GM12878 (cell line): Measurements from ENCODE around the gene NEU1. TPM values are rescaled to one million over a fixed set of nuclear protein-coding genes. Genes with fewer than 3 reads are reported as not detected.
"Not testable (repeated sequence)": the region's sequence is repeated elsewhere in the genome, so short reads cannot be mapped to it uniquely, and the experiment has no call there.

Source experiments
- ATAC-seq: fragments of 200-7000 bp; cut with Tn5 transposase; 3 replicates; pipeline ENCODE4 v1.9.1; 2020; ENCODE audit warnings: mild to moderate bottlenecking, moderate library complexity
- BruUV-seq: library from RNA; stranded (reverse); fragments of 400-500 nt; replicated peaks from 2 replicates; lab custom pipeline; 2021; lab: Mats Ljungman, UMichigan
- CTCF ChIA-PET: fragments of 300-600 bp; sonication (Branson Sonifier 250); formaldehyde crosslinking; extraction: SDS; loops from one replicate; lab custom pipeline; 2021; ENCODE audit warnings: inconsistent platforms; lab: Yijun Ruan, JAX
- POLR2A ChIA-PET: fragments of 350-600 bp; formaldehyde crosslinking; extraction: SDS; loops from one replicate; lab custom pipeline; 2021; ENCODE audit warnings: inconsistent platforms; lab: Charles Lee
- RAD21 ChIA-PET: fragments of 300-600 bp; sonication (Branson Sonifier 250); formaldehyde crosslinking; loops from one replicate; lab custom pipeline; 2023; ENCODE audit warnings: antibody characterized with exemption; ENCODE audit not compliant: unreplicated experiment; lab: Charles Lee
- SMC1A ChIA-PET: fragments of 300-600 bp; sonication (Branson Sonifier 250); formaldehyde crosslinking; loops from one replicate; lab custom pipeline; 2023; ENCODE audit not compliant: unreplicated experiment, uncharacterized antibody; lab: Charles Lee
- DNase-seq: peaks from one replicate; pipeline ENCODE4 v3.0.0-alpha.2; 2011; ENCODE audit warnings: low read depth, low spot score
- FAIRE-seq: peaks from 3 replicates; lab custom pipeline; 2011; peaks lifted over from hg19 to GRCh38; lab: Jason Lieb, UNC
- H2AFZ ChIP-seq: 2 replicates; pipeline ENCODE4 v1.6.0; 2011; ENCODE audit warnings: low read depth, low read length, control low read depth; ENCODE audit not compliant: control insufficient read depth
- H3K27ac ChIP-seq: 2 replicates; pipeline ENCODE4 v1.5.1; 2011; ENCODE audit warnings: control low read depth; ENCODE audit not compliant: control insufficient read depth, insufficient read depth
- H3K27me3 ChIP-seq, 2 experiments: replicated peaks in 1 of 2; 2 replicates each; pipeline versions ENCODE4 v1.6.0 to v1.6.1; 2011; ENCODE audit warnings: low read length in 1 of 2; ENCODE audit not compliant: control insufficient read depth in 2 of 2, insufficient read depth in 2 of 2
- H3K36me3 ChIP-seq, 2 experiments: 2 replicates each; pipeline ENCODE4 v1.5.1; 2011; ENCODE audit warnings: low read length in 1 of 2; ENCODE audit not compliant: control insufficient read depth in 2 of 2, insufficient read depth in 2 of 2
- H3K4me1 ChIP-seq: 2 replicates; pipeline ENCODE4 v1.6.1; 2011; ENCODE audit warnings: mild to moderate bottlenecking, low read length, moderate library complexity, mixed read lengths; ENCODE audit not compliant: control insufficient read depth, insufficient read depth
- H3K4me2 ChIP-seq: 2 replicates; pipeline ENCODE4 v1.6.0; 2011; ENCODE audit warnings: control low read depth; ENCODE audit not compliant: control insufficient read depth, insufficient read depth
- H3K4me3 ChIP-seq: fragments of 200-600 bp; sonication (generic); 2 replicates; pipeline ENCODE4 v1.5.1; 2016
- H3K79me2 ChIP-seq: 2 replicates; pipeline ENCODE4 v1.6.0; 2011; ENCODE audit warnings: low read length; ENCODE audit not compliant: control insufficient read depth, insufficient read depth
- H3K9ac ChIP-seq: 2 replicates; pipeline ENCODE4 v1.8.0; 2011; ENCODE audit warnings: low read length, control low read depth, mixed read lengths; ENCODE audit not compliant: control insufficient read depth, insufficient read depth
- H3K9me3 ChIP-seq: replicated peaks from 3 replicates; pipeline ENCODE4 v1.5.1; 2011; ENCODE audit warnings: mild to moderate bottlenecking, low read length; ENCODE audit not compliant: control insufficient read depth, insufficient read depth
- H4K20me1 ChIP-seq: 2 replicates; pipeline ENCODE4 v1.6.0; 2011; ENCODE audit not compliant: control insufficient read depth, insufficient read depth
- ATF7 ChIP-seq: fragments of 450-650 bp; IDR thresholded peaks from 2 replicates; pipeline ENCODE4 v1.6.1; 2016; ENCODE audit warnings: low read depth, mild to moderate bottlenecking
- ETV6 ChIP-seq, 2 experiments: fragments of 450-650 bp in 1 of 2; IDR thresholded peaks in 1 of 2; conservative IDR thresholded peaks in 1 of 2; 2 replicates each; pipeline ENCODE4 v1.6.1; 2014; ENCODE audit warnings: antibody characterized with exemption in 1 of 2, borderline replicate concordance in 1 of 2, low read depth in 1 of 2, mild to moderate bottlenecking in 1 of 2, moderate library complexity in 1 of 2
- RAD21 ChIP-seq: IDR thresholded peaks from 2 replicates; pipeline ENCODE4 v1.6.1; 2011; ENCODE audit warnings: mild to moderate bottlenecking, low read depth, low read length, moderate library complexity; ENCODE audit not compliant: insufficient read depth
- WGBS: methylation state at CpG from one replicate; pipeline ENCODE4 v1.1.6; 2016; ENCODE audit warnings: low lambda C conversion rate; ENCODE audit not compliant: insufficient replicate concordance, insufficient coverage; ENCODE audit errors: missing lambda C conversion rate; 5-methylcytosine and 5-hydroxymethylcytosine counted together
- in situ Hi-C: fragments of 300-500 bp; cut with MboI; formaldehyde crosslinking; loops from 9 replicates; pipeline ENCODE4 v1.14.3; 2018; ENCODE audit warnings: mixed read lengths
- intact Hi-C: fragments of 100-400 bp; cut with micrococcal nuclease; formaldehyde crosslinking; loops from one replicate; pipeline ENCODE4 v1.14.2; 2022; ENCODE audit not compliant: unreplicated experiment
- polyA plus RNA-seq, 11 experiments: library from polyadenylated mRNA; depleted of rRNA in 4 of 11; unstranded in 6 of 11; stranded (reverse) in 5 of 11; fragments of >200 nt; fragmentation: Nextera tagmentation in 4 of 11; fragmentation: Illumina TruSeq in 1 of 11; extraction: Ambion mirVana in 4 of 11; extraction: Trizol in 1 of 11; gene quantifications; 1 replicate in 1 of 11; 2 replicates in 10 of 11; pipeline versions ENCODE4 v1.2.1 to v1.2.3, GENCODE V29; 2011 to 2016; ENCODE audit warnings: inconsistent platforms in 2 of 11, missing spikeins in 2 of 11, low read depth in 1 of 11
- total RNA-seq, 4 experiments: library from RNA; depleted of rRNA in 3 of 4; stranded (reverse); fragments of >200 nt in 3 of 4; fragmentation: Illumina TruSeq in 1 of 4; extraction: Trizol in 1 of 4; gene quantifications; 2 replicates each; pipeline versions ENCODE4 v1.2.1 to v1.2.3, GENCODE V29; 2013 to 2021
- TF ChIP-seq, protein P1 (sequence below): fragments of 450-650 bp; IDR thresholded peaks from 2 replicates; pipeline ENCODE4 v1.6.1; 2016; ENCODE audit warnings: mild to moderate bottlenecking
- TF ChIP-seq, protein P2 (sequence below), 3 experiments: IDR thresholded peaks in 2 of 3; conservative IDR thresholded peaks in 1 of 3; 2 replicates each; pipeline ENCODE4 v1.5.1; 2011; ENCODE audit warnings: low read depth in 3 of 3, low read length in 3 of 3, mild to moderate bottlenecking in 3 of 3, control low read depth in 2 of 3, moderate library complexity in 2 of 3, inconsistent platforms in 1 of 3, mixed read lengths in 1 of 3; ENCODE audit not compliant: control insufficient read depth in 2 of 3, insufficient read depth in 1 of 3; ENCODE audit errors: extremely low read depth in 1 of 3

NEU1 gene
- total and polyA plus RNA-seq, 10 of the 15 experiments (the other 5 are each of a cell fraction or from before 2014, with no cell fraction given), result 7.2 to 26.9 (median 21.6) TPM

DNA sequence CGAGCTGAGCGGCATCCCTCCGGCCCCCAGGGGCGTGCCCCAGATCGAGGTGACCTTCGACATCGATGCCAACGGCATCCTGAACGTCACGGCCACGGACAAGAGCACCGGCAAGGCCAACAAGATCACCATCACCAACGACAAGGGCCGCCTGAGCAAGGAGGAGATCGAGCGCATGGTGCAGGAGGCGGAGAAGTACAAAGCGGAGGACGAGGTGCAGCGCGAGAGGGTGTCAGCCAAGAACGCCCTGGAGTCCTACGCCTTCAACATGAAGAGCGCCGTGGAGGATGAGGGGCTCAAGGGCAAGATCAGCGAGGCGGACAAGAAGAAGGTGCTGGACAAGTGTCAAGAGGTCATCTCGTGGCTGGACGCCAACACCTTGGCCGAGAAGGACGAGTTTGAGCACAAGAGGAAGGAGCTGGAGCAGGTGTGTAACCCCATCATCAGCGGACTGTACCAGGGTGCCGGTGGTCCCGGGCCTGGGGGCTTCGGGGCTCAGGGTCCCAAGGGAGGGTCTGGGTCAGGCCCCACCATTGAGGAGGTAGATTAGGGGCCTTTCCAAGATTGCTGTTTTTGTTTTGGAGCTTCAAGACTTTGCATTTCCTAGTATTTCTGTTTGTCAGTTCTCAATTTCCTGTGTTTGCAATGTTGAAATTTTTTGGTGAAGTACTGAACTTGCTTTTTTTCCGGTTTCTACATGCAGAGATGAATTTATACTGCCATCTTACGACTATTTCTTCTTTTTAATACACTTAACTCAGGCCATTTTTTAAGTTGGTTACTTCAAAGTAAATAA is 45.3 kb downstream of the NEU1 start:
- H3K9ac ChIP-seq, H3K79me2 ChIP-seq, intact Hi-C loops, in situ Hi-C loops, H3K27me3 ChIP-seq, H3K36me3 ChIP-seq, H3K9me3 ChIP-seq, H3K27ac ChIP-seq, ATAC-seq, DNase-seq, H4K20me1 ChIP-seq, FAIRE-seq: not testable (repeated sequence)
- peak; percentile 33; the same call in 1 of the 2 replicates for TF ChIP-seq RAD21
- TF ChIP-seq ATF7, result peak; percentile 30; the same call in 1 of the 2 replicates
- TF ChIP-seq, protein P1, sequence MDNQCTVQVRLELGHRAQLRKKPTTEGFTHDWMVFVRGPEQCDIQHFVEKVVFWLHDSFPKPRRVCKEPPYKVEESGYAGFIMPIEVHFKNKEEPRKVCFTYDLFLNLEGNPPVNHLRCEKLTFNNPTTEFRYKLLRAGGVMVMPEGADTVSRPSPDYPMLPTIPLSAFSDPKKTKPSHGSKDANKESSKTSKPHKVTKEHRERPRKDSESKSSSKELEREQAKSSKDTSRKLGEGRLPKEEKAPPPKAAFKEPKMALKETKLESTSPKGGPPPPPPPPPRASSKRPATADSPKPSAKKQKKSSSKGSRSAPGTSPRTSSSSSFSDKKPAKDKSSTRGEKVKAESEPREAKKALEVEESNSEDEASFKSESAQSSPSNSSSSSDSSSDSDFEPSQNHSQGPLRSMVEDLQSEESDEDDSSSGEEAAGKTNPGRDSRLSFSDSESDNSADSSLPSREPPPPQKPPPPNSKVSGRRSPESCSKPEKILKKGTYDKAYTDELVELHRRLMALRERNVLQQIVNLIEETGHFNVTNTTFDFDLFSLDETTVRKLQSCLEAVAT, result 0 out of 2 replicates have a peak, but pooled peaks have one; percentile 16
- peak in 1 of 2 experiments; percentile 14; a peak in 1 of 4 replicates for TF ChIP-seq ETV6 (conservative IDR thresholded peaks at IDR 0.05 in 1 of 2, IDR thresholded peaks at IDR 0.05 in 1 of 2; ENCODE audit: borderline replicate concordance in 1 of 2, low read depth in 1 of 2)
- TF ChIP-seq, protein P2, sequence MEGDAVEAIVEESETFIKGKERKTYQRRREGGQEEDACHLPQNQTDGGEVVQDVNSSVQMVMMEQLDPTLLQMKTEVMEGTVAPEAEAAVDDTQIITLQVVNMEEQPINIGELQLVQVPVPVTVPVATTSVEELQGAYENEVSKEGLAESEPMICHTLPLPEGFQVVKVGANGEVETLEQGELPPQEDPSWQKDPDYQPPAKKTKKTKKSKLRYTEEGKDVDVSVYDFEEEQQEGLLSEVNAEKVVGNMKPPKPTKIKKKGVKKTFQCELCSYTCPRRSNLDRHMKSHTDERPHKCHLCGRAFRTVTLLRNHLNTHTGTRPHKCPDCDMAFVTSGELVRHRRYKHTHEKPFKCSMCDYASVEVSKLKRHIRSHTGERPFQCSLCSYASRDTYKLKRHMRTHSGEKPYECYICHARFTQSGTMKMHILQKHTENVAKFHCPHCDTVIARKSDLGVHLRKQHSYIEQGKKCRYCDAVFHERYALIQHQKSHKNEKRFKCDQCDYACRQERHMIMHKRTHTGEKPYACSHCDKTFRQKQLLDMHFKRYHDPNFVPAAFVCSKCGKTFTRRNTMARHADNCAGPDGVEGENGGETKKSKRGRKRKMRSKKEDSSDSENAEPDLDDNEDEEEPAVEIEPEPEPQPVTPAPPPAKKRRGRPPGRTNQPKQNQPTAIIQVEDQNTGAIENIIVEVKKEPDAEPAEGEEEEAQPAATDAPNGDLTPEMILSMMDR (IDR thresholded peaks at IDR 0.05 in 2 of 3, conservative IDR thresholded peaks at IDR 0.05 in 1 of 3; ENCODE audit: control insufficient read depth in 2 of 3, extremely low read depth in 1 of 3, insufficient read depth in 1 of 3, low read depth in 3 of 3, low read length in 3 of 3), result peak in 1 of 3 experiments; percentile 40; a peak in 1 of 6 replicates
- Histone ChIP-seq H2AFZ (peak overlapping the region; percentile 12), H3K4me2 (peak overlapping the region; percentile 60), H3K4me1 (peaks cover 21% of the 10 kb centered on the region), H3K4me3 (peak overlapping the region; percentile 52; the same call in 1 of the 2 replicates)
- WGBS, result 15% methylated on average over 10 of the region's 37 CpGs
- ChIA-PET POLR2A (interaction anchor here (0.6 to 11.3 kb wide), 3 partner anchors 11 to 611 kb away, joined by 4 to 158 read pairs (median 5); partner anchors contain the start of genes CLIC1, LSM2 and MSH5), RAD21 (interaction anchor here (1.0 to 1.5 kb wide), 3 partner anchors 10 to 13 kb away, joined by 3 to 5 read pairs (median 3); partner anchors contain the start of gene LSM2), SMC1A (interaction anchor here (1.0 to 1.5 kb wide), 4 partner anchors 11 to 43 kb away, joined by 3 to 9 read pairs (median 4); partner anchors contain the start of gene LSM2), CTCF (interaction anchor here (1.4 to 1.9 kb wide), 2 partner anchors 27 to 88 kb away, joined by 5 to 6 read pairs; partner anchors contain the start of gene DDAH2)
- BruUV-seq, result TSS peak; percentile 56
